GM10847 (cell line): Measurements from ENCODE around the gene ERP27.

Source experiments
- POLR2A ChIP-seq: IDR thresholded peaks from 2 replicates; pipeline ENCODE4 v1.6.1; 2011; ENCODE audit not compliant: insufficient read length; ENCODE audit errors: extremely low read depth

The ERP27 gene

GRCh38 chr12:14963520-14963919 is 25.2 kb upstream of the ERP27 start:
- no peak for TF ChIP-seq POLR2A

- TF ChIP-seq POLR2A = no peak
These were observed 24.5 kb upstream of the ERP27 start for GRCh38 chr12:14962797-14963196.

DNA sequence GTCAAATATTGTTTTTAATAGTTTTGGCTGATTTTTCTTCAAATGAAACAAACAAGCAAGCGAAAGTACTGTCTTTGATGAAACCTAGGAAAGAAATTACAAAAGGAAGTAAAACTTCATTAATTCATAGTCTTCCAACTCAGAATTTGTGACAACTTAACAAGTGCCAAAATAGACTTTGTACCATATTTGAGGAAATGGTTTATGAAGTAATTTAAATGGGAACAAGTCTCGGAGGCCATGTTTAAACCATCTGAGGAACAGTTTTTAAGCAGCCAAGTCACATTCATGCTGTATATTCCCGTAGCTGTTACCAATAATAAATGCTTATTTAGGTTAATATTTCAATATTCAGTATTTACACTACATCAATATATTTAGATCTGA is 23.8 kb upstream of the ERP27 start:
- no peak for TF ChIP-seq POLR2A

DNA sequence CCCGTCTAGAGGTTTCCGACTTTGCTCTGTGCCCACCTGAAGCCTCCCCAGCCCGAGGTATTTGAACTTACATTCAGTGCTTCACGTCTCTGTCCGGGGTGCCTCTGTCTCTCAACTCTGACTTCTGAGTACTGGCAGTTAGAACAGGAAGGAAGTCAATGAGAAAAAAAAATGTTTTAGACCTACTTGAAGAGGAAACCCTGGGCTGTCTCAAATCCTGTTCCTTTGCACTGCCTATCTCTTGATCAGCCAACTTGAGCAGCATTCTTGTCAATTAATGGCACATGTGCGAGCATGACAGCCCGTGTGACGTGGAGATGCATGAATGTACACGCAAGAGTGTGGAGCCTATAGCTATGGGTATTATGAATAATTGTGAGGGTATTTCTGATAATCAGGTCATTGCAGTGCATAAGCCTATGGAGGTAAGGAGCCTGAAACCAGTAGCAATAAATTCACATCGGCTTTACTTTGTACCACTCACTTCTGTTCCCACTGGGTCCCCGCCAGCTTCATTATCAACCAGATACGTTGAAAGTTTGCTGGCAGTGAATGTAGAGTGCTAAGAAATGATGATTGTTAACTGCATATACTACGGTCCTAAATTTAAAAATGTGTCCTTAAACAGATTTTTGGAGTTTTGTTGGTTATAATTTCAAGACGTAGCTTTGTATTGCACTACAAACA is 23.3 kb upstream of the ERP27 start, which contains the start of gene ARHGDIB:
Gene ARHGDIB (minus strand): TSS at position 136 of the 687 bp plus-strand sequence. CDS start 10,889 bp downstream, outside the sequence.
- no peak for TF ChIP-seq POLR2A

- TF ChIP-seq POLR2A = no peak
These were observed 22.5 kb upstream of the ERP27 start for GRCh38 chr12:14960548-14961465.

DNA sequence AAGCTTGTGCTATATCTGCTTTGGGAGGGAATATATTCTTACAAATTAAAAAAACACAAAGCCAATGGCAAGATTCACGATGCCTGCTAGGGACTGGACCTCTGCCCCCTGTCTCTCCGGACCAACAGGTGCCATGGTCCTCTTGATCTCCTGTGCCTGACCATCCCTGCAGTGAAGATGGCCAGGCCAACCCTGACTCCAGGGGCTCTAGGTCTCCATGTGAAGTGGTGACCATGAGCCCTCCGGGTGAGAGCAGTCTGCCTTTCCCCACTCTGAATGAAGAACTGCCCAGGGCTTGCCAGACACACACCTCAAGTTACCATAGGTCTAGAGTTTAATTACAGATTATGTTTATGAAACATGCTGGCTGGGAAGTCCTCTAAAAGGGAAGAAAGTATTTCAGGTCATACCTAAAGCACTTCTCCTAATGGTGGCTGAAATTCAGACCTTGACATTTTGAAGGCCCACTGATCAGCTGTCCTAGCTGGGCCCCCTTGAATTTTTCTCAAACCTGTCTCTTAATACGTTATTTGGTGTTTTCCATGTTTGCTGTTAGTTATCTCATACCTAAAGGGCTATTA is 21.7 kb upstream of the ERP27 start:
- TF ChIP-seq POLR2A = no peak

GRCh38 chr12:14959463-14959862 is 21.1 kb upstream of the ERP27 start:
- TF ChIP-seq POLR2A = no peak

GRCh38 chr12:14959126-14959440 is 20.7 kb upstream of the ERP27 start:
- TF ChIP-seq POLR2A = no peak

- TF ChIP-seq POLR2A = no peak
These were observed 20.2 kb upstream of the ERP27 start for GRCh38 chr12:14958361-14959125.

- no peak for TF ChIP-seq POLR2A
These were observed 19.3 kb upstream of the ERP27 start for GRCh38 chr12:14957551-14958168.

- no peak for TF ChIP-seq POLR2A
These were observed 18.6 kb upstream of the ERP27 start for GRCh38 chr12:14956905-14957304.

DNA sequence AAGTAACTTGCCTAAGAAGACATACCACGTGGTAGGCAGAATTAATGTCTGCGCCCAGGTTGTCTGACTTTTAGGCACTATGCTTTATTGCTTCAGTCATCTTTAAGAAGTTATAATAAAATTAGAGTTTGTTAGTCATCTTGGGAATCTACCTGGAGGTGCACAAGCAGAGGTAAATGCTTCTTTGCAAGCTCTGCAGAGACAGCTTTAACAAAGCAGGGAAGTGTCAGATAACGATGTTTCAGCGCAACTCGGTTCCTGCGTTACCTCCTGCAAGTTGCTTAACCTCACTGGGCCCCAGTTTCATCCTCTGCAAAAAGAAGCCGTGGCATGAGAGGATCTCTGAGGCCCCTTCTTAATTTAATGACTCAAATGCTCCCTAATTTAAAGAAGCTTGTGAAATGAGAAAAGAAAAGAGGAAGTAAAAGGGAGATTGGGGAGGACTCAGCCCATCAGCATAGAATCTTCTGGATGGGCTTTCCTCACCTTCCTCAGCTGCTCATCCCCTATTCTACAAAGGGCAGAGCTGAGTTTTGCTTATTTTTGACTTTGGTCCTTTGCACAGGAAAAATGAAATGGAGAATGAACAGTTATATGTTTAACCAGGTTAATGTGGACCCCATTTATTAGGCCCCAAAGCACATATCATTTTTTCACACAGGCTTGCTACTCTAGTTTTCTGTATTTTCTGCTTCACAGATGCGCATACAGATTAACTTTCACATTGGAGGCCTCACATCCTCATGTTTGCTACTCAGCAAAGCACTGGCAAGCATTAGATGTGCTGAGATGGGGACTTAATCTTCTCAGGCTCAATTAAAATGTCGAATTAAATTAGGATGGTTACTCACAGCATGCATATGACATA is 17.9 kb upstream of the ERP27 start:
- no peak for TF ChIP-seq POLR2A

GRCh38 chr12:14954269-14954668 is 15.9 kb upstream of the ERP27 start:
- TF ChIP-seq POLR2A = no peak

DNA sequence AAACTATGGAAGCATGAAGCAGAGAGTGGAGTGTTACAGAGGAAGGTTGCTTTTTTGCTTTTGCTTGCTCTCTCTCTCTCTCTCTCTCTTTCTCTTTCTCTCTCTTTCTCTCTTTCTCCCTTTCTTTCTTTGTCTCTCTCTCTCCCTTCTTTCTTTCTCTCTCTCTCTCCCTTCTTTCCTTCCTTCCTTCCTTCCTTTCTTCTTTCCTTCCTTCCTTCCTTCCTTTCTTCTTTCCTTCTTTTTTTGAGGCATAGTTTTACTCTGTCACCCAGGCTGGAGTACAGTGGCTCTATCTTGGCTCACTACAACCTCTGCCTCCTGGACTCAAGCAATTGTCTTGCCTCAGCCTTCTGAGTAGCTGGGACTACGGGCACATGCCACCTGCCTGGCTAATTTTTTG is 15.4 kb upstream of the ERP27 start:
- TF ChIP-seq POLR2A = no peak
